Measurements from ENCODE around the gene NOP9. TPM values are rescaled to one million over a fixed set of nuclear protein-coding genes. Genes with fewer than 3 reads are reported as not detected.

The NOP9 gene
- total and polyA plus RNA-seq, 9 of the 15 experiments (the other 6 are each of a cell fraction or from before 2014, with no cell fraction given): 1.0 to 27.9 (median 15.1) TPM

DNA sequence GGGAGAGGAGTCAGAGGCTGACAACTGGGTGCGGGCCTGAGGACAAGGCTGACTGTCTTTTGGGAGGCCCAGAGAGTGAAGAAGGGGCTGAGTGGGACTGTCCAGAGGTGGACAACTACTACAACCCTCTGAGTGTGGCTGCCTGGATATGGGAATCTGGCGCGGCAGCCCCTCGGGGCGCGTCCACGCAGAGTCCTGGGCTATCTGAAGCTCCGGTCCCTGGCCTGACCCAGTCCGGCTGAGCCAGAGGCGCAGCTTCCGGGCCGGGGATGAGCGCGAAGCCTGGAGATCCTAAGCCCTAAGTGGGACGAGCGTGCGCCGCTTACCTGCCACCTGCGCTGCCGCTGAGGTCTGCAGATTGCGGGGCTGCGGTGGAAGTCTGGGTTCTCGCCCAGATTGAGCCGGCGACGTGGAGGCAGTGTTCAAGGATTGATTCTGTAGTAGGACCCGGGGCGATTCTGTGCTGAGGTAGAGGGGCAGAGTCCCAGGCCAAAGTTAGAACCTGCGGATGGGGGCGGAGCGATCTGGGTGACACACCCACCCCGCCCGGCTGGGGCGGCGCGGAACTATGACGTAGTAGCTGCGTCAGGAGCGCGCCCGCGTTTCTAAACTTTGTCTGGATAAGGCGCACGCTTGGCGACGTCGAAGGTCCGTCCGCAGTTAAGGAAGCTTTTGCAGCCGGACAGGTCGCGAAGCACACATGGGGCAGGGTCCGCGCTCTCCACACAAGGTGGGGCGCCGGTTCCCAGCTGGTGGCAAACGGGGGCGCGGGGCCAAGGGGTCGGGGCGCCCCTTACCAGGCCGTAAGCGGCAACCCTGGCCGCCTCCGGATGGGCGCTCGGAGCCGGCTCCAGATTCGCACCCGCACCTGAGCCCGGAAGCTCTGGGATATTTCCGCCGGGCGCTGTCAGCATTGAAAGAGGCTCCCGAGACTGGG lies at the start of gene NOP9, which contains the start of gene DHRS1 (continued):
- TF ChIP-seq HNRNPLL (IDR thresholded peaks at IDR 0.05; ENCODE audit: low read depth, low read length, poor library complexity, severe bottlenecking): peak; percentile 54
- TF ChIP-seq PHF20 (IDR thresholded peaks at IDR 0.05; ENCODE audit: partially characterized antibody): peak; percentile 87
- no peak for TF ChIP-seq DDX20 (tag; IDR thresholded peaks at IDR 0.05; ENCODE audit: low read depth)
- TF ChIP-seq CGGBP1 (CRISPR knock-in tag; IDR thresholded peaks at IDR 0.05): no peak
- no peak for TF ChIP-seq TEAD4 (IDR thresholded peaks at IDR 0.05; ENCODE audit: low read length)
- TF ChIP-seq TEAD4 (CRISPR knock-in tag; IDR thresholded peaks at IDR 0.05; ENCODE audit: borderline replicate concordance): no peak
- TF ChIP-seq, protein P1, sequence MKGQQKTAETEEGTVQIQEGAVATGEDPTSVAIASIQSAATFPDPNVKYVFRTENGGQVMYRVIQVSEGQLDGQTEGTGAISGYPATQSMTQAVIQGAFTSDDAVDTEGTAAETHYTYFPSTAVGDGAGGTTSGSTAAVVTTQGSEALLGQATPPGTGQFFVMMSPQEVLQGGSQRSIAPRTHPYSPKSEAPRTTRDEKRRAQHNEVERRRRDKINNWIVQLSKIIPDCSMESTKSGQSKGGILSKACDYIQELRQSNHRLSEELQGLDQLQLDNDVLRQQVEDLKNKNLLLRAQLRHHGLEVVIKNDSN (CRISPR knock-in tag; IDR thresholded peaks at IDR 0.05): no peak
- peak; percentile 81; the same call in 1 of the 2 replicates for TF ChIP-seq NKRF (IDR thresholded peaks at IDR 0.05; ENCODE audit: borderline replicate concordance)
- no peak for TF ChIP-seq ADNP (tag; IDR thresholded peaks at IDR 0.05)
- peak; percentile 75 for TF ChIP-seq EP400 (IDR thresholded peaks at IDR 0.05)
- no peak for TF ChIP-seq HIVEP1 (CRISPR knock-in tag; IDR thresholded peaks at IDR 0.05)
- peak; percentile 58 for TF ChIP-seq CXXC5 (CRISPR knock-in tag; IDR thresholded peaks at IDR 0.05)
- TF ChIP-seq EWSR1 (IDR thresholded peaks at IDR 0.05; ENCODE audit: borderline replicate concordance, low read depth, partially characterized antibody): no peak
- no peak for TF ChIP-seq ZBTB33 (CRISPR knock-in tag; IDR thresholded peaks at IDR 0.05)
- no peak for TF ChIP-seq ZNF644 (tag; IDR thresholded peaks at IDR 0.05; ENCODE audit: low read depth)
- TF ChIP-seq THAP12 (CRISPR knock-in tag; IDR thresholded peaks at IDR 0.05): peak; percentile 22; the same call in 1 of the 2 replicates
- no peak for TF ChIP-seq TSC22D4 (tag; IDR thresholded peaks at IDR 0.05)
- TF ChIP-seq TFAP4 (CRISPR knock-in tag; IDR thresholded peaks at IDR 0.05; ENCODE audit: borderline replicate concordance): peak; percentile 95
